ENCODE measurements around the gene L3MBTL2.
"Not testable (repeated sequence)": the region's sequence is repeated elsewhere in the genome, so short reads cannot be mapped to it uniquely, and the experiment has no call there.

Gene L3MBTL2

DNA sequence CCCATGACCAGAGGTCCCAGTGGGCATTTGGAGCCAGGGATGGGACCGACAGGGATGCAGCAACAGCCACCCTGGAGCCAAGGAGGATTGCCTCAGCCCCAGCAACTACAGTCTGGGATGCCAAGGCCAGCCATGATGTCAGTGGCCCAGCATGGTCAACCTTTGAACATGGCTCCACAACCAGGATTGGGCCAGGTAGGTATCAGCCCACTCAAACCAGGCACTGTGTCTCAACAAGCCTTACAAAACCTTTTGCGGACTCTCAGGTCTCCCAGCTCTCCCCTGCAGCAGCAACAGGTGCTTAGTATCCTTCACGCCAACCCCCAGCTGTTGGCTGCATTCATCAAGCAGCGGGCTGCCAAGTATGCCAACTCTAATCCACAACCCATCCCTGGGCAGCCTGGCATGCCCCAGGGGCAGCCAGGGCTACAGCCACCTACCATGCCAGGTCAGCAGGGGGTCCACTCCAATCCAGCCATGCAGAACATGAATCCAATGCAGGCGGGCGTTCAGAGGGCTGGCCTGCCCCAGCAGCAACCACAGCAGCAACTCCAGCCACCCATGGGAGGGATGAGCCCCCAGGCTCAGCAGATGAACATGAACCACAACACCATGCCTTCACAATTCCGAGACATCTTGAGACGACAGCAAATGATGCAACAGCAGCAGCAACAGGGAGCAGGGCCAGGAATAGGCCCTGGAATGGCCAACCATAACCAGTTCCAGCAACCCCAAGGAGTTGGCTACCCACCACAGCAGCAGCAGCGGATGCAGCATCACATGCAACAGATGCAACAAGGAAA is 27.3 kb upstream of the L3MBTL2 start:
- no peak for DNase-seq (ENCODE audit: low read depth, low spot score)
- ChIA-PET CTCF (interaction anchor here (1.1 kb wide), 1 partner anchor 255 kb away, joined by 3 read pairs; no protein-coding TSS in a partner anchor), POLR2A (no interaction called here)
- TF ChIP-seq, protein P1, sequence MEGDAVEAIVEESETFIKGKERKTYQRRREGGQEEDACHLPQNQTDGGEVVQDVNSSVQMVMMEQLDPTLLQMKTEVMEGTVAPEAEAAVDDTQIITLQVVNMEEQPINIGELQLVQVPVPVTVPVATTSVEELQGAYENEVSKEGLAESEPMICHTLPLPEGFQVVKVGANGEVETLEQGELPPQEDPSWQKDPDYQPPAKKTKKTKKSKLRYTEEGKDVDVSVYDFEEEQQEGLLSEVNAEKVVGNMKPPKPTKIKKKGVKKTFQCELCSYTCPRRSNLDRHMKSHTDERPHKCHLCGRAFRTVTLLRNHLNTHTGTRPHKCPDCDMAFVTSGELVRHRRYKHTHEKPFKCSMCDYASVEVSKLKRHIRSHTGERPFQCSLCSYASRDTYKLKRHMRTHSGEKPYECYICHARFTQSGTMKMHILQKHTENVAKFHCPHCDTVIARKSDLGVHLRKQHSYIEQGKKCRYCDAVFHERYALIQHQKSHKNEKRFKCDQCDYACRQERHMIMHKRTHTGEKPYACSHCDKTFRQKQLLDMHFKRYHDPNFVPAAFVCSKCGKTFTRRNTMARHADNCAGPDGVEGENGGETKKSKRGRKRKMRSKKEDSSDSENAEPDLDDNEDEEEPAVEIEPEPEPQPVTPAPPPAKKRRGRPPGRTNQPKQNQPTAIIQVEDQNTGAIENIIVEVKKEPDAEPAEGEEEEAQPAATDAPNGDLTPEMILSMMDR (IDR thresholded peaks at IDR 0.05; ENCODE audit: insufficient read depth, low read length, missing control alignments) = no peak
- H3K4me3 ChIP-seq (ENCODE audit: low read depth, low read length) = no peak overlapping the region

DNA sequence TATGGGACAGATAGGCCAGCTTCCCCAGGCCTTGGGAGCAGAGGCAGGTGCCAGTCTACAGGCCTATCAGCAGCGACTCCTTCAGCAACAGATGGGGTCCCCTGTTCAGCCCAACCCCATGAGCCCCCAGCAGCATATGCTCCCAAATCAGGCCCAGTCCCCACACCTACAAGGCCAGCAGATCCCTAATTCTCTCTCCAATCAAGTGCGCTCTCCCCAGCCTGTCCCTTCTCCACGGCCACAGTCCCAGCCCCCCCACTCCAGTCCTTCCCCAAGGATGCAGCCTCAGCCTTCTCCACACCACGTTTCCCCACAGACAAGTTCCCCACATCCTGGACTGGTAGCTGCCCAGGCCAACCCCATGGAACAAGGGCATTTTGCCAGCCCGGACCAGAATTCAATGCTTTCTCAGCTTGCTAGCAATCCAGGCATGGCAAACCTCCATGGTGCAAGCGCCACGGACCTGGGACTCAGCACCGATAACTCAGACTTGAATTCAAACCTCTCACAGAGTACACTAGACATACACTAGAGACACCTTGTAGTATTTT is 26.6 kb upstream of the L3MBTL2 start:
- POLR2A ChIA-PET = no interaction called here

DNA sequence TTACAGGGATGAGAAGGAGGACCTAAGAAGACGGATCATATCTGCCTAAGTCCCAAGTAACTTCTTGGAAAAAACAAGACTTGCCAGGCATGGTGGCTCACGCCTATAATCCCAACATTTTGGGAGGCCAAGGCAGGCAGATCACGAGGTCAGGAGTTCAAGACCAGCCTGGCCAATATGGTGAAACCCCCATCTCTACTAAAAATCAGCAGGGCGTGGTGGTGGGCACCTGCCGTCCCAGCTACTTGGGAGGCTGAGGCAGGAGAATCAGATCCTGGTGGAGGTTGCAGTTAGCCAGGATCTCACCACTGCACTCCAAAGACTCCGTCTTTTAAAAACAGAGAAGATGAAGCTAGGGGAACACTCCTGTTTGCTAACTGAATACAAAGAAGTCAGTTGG is 24.8 kb upstream of the L3MBTL2 start:
- CTCF ChIA-PET = interaction anchor here (1.6 to 2.5 kb wide), 2 partner anchors 257 to 338 kb away, joined by 7 to 8 read pairs; no protein-coding TSS in a partner anchor
- not testable (repeated sequence) for DNase-seq (ENCODE audit: low read depth, low spot score)

More for the DNA sequence above, 26.6 kb upstream of the L3MBTL2 start:
- DNase-seq (ENCODE audit: low read depth, low spot score) = no peak
- H3K4me3 ChIP-seq (ENCODE audit: low read depth, low read length) = no peak overlapping the region
- TF ChIP-seq, protein P1 (IDR thresholded peaks at IDR 0.05; ENCODE audit: insufficient read depth, low read length, missing control alignments) = no peak
- CTCF ChIA-PET = no interaction called here

DNA sequence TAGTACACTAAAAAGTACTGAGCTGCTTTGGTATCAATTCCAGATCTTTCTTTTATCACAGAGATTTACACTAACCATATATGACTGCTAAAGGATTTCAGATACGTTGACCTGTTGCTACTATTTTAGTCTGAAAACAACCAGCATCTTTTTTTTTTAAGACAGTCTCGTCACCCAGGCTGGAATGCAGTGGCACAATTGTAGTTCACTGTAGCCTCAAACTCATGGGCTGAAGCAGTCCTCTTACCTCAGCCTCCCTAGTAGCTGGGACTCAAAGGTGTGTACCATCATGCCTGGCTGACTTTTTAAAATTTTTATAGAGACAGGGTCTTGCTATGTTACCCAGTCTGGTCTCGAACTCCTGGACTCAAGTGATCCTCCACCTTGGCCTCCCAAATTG is 24.2 kb upstream of the L3MBTL2 start:
- POLR2A ChIA-PET = no interaction called here
- CTCF ChIA-PET = interaction anchor here (1.0 to 2.5 kb wide), 3 partner anchors 9 to 337 kb away, joined by 3 to 8 read pairs (median 7); no protein-coding TSS in a partner anchor
- no peak for DNase-seq (ENCODE audit: low read depth, low spot score)

More for the DNA sequence above, 24.8 kb upstream of the L3MBTL2 start:
- POLR2A ChIA-PET; H3K4me3 ChIP-seq (ENCODE audit: low read depth, low read length): not testable (repeated sequence)

DNA sequence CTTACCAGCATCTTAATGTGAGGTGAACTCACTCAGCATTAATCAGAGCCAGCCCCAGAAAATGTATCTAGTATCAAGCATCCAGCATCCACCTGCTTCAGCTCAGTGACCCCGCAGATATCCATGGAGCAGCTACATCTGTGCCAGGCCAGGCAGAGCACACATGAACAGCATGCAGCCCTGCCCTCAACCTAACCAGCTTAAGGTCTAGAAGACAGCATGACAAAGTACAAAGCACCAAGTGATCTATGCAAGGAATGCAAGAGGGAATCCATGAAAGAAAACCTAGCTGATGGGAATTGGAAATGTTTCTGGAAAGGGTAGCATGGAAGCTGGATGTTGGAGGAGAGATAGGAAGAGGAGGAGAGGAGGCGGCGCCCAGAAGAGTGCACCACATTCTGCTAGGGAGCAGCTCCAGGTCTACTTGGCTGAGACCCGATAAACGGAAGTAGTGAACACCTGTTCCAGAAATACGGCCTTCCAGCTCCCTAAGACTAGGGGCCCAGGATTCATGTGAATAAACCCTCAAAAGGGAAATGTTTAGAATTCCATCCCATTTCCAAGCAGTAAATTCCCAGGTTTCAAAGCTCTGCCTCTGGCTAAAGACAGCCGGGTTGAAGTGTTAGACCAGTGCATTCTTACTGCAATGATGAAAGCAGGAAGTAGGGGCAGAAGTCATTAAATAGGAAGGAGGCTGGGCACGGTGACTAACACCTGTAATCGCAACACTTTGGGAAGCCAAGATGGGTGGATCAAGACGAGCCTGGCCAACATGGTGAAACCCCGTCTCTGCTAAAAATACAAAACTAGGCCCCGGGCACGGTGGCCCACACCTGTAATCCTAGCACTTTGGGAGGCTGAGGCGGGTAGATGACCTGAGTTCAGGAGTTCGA is 23.5 kb upstream of the L3MBTL2 start:
- TF ChIP-seq, protein P1 (IDR thresholded peaks at IDR 0.05; ENCODE audit: insufficient read depth, low read length, missing control alignments) = no peak
- ChIA-PET POLR2A (no interaction called here), CTCF (interaction anchor here (1.0 to 2.5 kb wide), 4 partner anchors 9 to 337 kb away, joined by 3 to 8 read pairs (median 5); no protein-coding TSS in a partner anchor)
- DNase-seq (ENCODE audit: low read depth, low spot score) = peak; percentile 57
- no peak overlapping the region for H3K4me3 ChIP-seq (ENCODE audit: low read depth, low read length)

More for the DNA sequence above, 24.2 kb upstream of the L3MBTL2 start:
- no peak overlapping the region for H3K4me3 ChIP-seq (ENCODE audit: low read depth, low read length)
- TF ChIP-seq, protein P1 (IDR thresholded peaks at IDR 0.05; ENCODE audit: insufficient read depth, low read length, missing control alignments) = no peak

DNA sequence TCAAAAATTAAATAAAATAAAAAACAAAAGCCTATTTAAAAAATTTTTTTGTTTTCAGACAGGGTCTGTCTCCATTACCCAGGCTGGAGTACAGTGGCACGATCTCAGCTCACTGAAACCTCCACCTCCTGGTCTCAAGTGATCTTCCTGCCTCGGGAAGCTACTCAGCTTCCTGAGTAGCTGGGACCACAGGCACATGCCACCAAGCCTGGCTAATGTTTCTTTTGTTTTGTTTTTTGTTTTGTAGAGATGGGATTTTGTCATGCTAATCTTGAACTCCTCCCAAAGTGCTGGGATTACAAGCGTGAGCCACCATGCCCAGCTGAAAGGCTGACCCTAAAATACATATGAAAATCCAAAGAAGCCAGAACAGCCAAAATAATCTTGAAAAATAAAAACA is 20.4 kb upstream of the L3MBTL2 start:
- CTCF ChIA-PET = interaction anchor here (0.6 to 1.9 kb wide), 4 partner anchors 13 to 422 kb away, joined by 3 to 5 read pairs (median 3); partner anchors contain the start of gene RANGAP1
- TF ChIP-seq, protein P1 (IDR thresholded peaks at IDR 0.05; ENCODE audit: insufficient read depth, low read length, missing control alignments) = no peak
- no peak for DNase-seq (ENCODE audit: low read depth, low spot score)
- H3K4me3 ChIP-seq (ENCODE audit: low read depth, low read length) = no peak overlapping the region
- POLR2A ChIA-PET = no interaction called here
